Measurements from ENCODE around the gene SLC4A4.

SLC4A4 gene

DNA sequence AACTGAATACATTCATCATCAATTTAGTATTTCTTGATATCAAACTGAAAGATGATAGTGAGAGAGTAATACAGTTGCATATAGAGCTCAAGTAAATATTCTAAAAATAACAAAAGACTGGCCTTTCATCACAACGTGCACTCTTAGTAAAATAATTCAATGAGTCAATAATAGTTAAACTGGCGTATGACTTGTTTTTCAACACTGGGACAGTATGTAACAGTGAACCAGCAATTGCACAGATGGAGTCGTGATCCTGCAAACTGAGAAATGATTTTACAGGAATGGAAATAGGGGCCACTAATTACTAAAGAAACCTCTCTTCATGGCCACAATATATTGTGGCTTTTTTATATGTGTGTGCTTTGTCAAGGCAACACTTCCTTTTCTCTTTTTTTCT is 137.4 kb downstream of the SLC4A4 start:
- DNase-seq = no peak

DNA sequence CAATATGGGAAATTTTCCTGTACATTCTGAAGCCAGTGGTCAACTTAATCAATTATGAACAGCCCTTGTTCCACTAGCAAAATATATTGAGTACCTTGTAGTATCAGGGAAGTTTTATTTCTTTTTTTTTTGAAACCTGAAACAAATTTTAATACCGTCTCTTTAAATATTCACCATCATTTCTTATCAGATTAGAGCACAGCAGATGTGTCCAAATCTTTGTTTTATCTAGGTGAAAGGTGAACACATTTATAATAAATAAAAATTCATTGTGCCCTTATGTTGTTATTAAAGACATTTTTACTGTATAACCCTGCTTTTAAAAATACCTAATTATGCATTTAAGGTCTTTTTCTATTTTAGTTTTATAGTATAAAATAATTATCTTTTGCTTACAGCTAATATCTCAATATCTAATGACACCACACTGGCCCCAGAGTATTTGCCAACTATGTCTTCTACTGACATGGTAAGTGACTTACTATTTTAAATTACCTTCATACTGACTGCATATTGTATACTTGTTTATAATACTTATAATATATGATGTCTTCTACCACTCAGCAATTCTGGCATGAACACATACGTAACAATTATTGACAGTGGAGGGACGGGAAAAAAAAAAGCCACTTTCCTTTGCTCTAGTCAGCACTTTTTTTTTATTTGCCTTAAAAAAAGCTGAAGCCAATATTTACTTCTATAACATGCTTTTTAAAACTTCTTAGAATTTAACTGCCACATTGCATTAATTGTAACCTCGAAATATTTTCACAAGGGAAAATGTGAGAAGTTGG is 147.9 kb downstream of the SLC4A4 start:
- DNase-seq = no peak

DNA sequence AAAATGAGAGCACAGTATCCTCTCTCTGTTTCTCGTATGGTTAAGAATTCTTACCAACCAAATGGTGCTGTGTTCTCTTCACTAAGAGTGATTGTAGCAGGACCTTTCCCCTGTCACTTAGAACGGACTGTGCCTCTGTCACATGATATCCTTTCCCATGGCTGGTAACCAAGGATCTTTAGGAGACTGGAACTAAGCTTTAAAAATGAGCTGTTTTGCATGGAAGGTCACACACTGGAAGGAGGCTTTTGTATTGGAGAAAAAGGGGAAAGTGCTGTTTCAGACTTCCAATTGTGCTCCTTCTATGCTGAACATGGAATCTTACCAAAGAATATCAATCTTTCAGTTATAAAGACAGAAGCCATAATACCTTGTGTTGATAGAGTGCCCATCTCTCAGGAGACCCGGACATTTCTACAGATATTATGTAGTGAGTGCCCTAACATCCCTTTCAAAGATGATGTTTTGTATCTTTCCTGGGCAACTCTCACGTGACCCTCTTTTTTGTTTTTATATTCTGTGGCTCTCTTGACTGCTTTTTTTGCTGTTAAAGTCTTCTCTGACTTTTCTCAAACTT is 148.6 kb downstream of the SLC4A4 start:
- no peak for DNase-seq

DNA sequence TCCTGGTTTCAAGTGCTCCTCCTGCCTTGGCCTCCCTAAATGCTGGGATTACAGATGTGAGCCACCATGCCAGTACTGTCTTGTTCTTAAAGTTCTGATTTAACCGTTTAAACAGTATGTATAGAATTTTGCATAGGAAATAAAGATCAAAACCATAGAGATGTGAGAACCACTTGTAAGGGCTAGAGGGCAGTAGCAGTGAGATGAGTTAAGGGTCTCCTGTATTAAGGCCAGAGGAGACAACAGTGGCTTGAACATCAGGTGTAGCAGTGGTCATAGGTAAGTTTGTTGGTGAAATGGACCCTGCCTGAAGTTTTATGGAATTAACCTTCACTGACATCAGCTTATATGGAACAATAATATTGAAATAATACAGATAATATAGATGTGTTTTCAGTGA is 155.7 kb downstream of the SLC4A4 start:
- DNase-seq = no peak

DNA sequence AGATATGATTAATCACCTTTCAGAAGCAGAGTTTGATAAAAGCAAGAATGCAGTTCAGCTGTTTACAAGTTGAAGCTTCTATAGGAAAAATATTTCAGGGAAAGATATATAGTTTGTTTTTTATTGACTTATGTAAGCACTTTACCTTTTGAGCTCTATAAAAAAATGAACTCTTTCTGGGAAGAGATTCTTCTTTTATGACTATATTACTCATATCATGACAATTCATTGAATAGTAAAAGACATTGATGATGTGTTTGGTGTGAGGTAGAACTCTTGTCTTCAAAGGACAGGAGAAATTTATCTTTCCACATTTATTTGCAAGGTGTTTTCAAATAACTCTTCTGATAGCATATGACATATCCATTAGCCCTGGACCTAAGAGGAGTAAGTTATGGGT is 156.6 kb downstream of the SLC4A4 start:
- no peak for DNase-seq

DNA sequence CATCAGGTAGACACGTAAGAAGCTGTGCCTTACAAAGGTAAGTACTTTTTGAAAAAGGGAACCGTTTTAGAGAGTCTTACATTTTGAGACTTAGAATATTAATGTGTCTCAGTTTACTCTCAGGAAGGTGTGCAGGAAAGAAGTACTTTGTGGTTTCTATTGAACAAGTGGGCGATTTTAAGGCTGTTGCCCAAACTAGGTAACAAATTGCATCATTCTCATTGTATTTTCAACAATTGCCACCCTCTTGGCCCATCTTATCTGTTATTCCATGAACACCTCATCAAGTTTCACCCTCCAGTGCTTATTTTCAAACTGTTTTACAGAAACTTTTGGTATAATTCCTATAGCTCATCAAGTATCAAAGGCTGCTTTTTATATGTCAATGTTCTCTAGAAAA is 158.3 kb downstream of the SLC4A4 start:
- DNase-seq = no peak

DNA sequence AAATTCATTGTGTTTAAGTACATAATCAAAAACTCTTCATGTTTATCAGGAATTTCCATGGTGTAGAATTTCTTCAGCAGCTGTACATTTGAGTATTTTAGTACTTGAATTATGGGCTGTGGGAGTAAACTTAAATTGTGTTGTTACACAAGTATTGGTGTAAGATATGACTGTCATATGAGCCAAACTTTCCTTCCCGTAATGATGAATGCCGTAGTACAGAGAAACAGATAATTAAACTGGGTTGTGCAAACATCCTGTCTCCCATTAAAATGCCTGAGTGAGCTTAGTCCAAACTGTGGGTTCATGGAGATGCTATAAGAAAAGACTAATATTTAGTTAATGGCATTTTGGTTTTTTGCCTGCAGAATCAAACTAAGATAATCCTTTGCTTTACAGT is 159.2 kb downstream of the SLC4A4 start:
- DNase-seq = no peak

DNA sequence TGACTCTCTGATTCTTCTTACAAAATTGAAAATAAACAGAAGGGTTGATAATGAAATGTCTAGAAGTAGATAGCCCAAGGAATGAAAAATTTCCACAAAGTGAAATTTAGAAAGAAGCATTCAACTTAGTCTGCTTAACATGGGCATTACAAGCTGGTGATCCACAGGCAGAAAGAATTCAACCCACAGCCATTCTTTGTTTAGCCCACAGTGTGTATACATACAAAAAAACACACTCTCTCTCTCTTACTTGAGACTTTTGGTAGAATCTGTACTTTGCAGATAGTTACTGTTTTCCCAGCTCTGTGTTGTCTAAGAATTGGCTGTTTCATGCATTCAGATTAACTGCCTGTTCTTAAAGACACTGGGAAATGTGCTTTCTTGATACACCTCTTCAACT is 159.8 kb downstream of the SLC4A4 start:
- no peak for DNase-seq

DNA sequence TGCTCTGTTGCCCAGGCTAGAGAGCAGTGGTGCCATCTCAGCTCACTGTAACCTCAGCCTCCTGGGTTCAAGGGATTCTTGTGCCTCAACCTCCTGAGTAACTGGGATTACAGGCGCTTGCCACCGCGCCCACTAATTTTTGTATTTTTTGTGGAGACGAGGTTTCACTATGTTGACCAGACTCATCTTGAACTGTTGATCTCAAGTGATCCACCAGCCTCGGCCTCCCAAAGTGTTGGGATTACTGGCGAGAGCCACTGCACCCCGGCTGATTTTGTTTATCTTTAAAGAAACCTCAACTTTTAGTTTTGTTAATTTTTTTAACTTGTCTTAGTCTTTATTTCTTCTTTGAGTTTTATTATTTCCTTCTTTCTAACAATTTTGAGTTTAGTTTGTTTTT is 163.2 kb downstream of the SLC4A4 start:
- DNase-seq = no peak

DNA sequence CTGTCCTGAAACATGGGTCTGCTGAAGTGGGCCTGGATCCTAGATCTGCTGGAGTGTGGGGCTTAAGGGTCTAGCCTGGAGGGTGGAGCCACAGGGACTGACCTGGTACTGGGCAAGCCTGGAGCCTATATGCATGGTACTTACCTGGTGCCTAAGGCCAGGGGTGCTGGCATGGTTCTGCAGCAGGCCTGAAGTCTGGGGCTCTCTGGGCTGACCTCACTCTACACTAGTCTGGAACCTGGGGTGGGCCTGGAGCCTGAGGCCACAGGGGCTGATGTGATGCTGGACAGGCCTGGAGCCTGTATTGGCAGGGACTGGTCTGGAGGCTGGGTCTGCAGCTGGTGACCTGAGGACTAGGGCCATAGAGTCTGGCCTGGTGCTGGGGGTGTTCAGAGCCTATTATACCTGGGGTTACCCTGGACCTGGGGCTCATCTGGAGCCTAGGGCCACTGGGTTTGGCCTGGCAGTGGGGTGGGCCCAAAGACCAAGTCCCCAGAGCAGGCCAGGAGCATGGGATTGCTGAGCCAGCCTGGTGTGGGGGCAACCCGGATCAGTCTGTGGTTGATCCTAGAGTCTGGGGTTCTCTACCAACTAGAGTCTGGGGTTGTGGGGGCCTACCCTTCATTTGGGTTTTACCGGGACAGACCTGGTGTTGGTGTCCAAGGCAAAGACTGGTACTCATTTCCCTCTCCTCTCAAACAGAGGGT is 179.6 kb downstream of the SLC4A4 start:
- no peak for DNase-seq

DNA sequence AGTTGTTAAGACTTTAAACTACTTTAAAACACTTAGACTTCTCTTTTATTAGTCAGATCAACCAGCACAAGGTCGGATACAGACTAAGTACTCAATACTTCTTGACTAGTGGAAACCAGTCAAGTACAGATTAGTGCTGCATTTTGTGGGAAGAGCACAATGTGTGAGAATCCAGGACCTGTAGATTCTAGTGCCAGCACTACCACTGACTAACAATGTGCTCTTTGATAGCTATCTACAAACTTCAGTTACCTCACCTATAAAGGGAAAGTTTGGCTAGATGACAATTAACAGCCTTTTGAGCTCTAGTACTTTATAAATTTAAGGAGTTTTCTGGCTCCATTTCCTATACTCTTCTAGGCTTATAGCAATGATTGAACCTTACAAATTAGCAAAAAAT is 181.5 kb downstream of the SLC4A4 start:
- DNase-seq = no peak

DNA sequence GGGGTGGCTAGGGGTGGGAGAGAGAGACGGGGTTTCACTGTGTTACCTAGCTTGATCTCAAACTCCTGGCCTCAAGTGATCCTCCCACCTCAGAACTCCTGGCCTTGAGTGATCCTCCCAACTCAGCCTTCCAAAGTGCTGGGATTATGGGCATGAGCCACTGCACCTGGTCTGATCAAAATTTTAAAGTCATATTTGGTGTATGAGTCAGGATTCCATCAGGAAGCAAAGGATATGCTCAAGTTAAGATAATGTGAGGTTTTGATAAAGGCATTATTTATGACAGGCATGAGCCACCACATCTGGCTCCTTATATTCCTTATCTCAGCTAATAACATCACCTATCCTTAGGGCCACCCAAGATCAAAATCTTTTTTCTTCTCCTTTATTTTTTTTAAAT is 182.0 kb downstream of the SLC4A4 start:
- DNase-seq = no peak

DNA sequence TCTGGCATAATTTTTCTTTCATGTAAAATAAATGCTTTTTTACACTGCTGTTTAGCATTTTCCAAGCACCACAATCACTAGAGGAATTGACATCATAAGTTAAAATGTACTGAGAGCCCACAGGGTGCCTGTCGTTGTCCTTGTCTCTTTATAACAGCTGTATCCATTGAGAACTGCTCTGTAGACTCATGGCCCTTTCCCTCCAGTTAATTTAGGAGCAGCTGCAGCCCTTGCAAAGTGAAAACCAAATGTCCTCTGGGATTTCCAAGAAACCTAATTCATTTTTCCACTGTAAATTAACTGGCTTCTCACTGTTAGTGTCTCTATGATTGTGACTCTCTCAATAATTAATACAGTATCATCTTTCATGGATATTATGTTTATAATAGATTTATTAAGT is 185.9 kb downstream of the SLC4A4 start:
- no peak for DNase-seq

DNA sequence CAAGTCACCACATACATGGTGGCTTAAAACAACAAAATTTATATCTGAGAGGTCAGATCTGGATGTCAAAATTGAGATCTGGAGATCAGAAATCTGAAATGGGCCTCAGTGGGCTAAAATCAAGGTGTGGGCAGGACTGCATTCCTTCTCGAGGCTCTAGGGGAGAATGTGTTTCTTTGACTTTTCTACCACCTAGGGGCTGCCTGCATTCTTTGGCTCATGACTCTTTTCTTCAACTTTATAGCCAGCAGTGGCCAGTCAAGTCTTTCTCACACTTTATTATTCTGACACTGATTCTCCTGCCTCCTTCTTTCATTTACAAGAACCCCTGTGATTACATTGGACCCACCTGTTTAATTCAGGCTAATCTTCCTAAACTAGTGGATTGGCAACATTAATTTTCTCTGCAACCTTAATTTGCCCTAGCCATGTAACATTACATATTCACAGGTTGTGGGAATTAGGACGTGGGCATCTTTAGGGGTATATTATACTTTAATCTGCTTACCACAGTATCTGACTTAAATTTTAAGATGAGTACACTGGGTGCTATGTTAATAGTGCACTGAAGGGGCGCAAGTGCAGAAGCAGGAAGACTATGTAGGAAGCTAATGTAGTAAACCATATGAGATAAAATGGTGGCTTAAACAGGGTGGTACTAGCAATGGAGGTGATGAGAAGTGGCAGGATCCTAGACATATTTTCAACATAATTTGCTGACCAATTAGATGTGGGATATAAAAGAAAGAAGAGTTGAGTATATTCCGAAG is 188.0 kb downstream of the SLC4A4 start:
- no peak for DNase-seq

DNA sequence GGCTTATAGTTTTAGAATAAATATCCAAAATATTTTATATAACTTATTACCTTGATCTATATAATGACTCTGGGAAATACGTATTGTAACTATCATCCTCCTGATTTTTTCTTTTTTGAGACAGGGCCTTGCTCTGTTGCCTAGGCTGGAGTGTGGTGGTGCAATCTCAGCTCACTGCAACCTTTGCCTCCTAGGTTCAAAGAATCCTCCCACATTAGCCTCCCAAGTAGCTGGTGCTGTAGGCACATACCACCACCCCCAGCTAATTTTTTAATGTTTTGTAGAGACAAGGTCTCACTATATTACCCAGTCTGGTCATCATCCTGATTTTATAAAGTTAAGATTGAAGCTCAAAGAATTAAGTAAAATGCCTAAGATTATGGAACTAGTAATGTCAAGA is 193.6 kb downstream of the SLC4A4 start:
- DNase-seq = no peak

DNA sequence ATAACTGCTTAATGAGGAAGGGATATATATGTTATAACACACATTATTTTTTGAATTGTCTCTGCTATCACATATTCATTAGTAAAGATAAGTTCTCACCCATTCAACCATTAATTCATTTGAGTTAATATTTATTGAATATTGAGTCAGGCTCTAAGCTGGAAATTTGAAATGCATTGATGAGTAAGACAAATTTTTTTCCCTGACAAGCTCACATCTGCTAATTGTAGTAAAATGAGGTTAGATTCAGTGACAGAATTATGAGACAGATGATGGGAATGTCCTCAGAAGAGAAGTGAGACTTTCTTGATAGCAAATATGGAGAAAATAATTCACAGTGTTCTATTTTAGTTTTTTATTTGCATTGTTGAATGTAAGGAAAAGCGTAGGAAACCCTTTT is 194.3 kb downstream of the SLC4A4 start:
- no peak for DNase-seq

DNA sequence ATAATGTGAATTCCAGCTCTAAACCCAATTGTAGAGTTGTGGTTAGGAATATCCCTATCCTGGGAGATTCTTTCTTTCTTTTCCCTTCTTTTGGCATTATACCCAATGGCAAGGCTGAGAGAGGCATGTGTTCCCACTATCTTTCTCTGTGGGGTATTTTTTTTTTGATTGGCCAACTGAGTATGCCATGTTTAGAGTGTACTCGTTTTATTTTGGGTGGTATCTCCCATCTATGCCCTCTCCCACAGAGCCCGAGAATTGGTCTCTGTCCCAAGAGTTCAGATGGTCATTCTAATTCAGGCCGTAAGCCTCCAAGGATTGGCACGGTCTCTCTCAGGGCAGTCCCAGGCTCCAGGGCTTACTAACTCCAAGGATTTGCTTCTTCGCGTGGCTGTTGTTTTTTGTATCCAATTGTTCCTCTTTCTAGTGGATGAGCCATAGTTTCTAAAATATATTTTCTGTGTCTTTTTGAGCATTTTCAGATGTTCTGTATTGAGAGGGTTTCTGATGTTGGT is 198.8 kb downstream of the SLC4A4 start:
- no peak for DNase-seq

DNA sequence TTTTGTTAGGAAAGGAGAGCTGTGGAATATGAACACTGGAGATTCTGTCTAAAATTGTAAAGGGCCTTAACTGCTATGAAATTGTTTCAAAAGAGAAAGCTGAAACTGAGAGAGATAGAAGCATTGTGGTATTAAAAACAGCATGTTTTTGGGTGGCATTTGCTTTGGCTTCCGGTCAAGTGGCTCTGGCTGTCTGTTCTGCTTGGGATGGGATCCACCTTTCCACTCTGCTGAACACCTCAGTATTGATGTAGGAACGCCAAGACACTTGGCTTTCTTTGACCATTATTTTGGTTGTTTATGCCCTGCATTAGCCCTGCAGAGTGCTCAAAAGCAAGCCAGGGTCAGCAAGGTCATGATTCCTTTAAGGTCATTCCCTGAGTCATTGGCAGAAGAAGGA is 199.7 kb downstream of the SLC4A4 start:
- no peak for DNase-seq

DNA sequence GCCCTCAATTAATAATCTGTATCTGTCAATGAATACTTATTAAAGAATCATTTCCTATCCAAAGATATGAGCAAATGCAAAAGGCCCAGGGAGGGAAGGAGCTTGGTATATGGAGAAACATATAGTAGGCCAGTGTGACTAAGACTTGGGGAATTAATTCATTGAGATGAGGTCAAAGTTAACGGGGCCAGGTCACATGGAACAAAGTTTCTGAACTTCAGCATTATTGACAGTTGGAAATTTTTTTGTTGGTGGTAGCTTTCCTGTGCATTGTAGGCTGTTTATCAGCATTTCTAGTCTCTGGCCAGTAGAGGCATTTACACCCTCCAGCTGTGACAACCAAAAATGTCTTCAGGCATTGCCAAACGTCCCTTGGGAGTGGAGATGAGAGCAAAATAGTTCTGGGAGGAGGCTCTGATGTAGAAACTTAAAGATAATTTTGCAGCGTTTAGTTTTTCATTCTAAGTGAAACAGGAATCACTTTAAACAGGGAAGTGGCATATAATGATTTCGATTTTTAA is 202.0 kb downstream of the SLC4A4 start:
- DNase-seq = no peak

DNA sequence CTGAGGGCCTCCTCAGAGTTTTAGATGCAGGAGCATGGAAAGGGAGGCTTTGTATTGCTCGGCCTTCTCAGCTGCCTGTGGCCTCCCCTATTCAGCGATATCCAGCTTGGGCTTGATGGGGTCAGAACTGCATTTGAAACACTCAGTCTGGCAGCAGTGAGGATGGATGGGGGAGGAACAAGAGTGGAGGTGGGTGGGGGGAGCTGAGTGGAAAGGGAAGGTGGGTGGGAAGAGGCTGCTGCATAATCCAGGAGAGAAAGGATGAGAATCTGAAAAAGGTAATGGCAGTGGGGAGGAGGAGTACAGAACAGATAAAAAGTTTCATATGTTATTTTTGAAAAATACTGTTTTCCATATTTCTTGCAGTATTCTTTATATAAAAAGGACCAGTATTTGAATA is 202.7 kb downstream of the SLC4A4 start:
- DNase-seq = no peak

DNA sequence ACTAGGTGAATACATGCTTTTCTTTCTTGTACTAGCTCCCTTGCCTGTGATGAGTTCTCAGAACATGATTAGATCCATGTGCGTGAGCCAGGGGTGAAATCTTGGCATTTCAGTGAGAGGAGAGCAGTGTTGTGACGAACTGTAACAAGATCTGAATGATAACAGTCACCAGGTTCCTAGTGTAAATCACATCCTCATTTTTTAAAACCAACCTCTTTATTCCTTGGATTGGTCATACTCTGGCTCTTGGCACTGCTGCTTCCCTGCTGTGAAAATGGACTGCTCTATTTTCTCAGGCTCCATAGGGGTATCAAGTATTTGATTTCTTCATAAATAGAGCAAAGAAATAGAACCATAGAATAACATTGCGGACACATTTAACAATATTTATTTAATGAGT is 206.3 kb downstream of the SLC4A4 start:
- DNase-seq = no peak

DNA sequence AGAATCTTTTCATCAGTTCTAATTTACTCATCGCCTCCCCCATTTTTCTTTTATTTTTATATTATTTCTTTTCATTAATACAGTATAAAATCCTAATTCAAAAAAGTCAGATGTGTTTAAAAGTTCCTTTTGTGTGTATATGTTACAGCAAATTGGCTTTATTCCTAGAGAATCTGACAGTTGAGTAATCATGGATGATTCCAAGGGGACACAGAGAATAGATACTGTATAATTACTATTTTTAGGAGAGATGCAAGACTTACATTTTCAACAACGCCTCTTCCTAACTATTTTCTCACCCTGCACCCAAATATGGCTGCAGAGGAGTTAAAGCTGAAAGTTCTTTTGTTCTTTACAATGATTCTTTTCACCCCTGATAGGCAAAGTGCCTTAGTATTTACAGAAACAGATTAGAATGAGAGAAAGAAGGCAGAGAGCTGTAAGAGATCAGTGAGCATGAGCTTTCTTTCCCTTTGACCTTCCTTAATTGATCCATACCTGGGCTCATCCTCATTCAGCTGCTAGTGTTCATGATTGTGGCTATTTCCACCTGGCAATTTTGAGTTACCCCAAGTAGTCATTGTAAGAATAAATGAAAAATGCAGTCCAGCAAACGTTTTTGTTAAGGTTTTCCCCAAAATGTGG is 210.8 kb downstream of the SLC4A4 start:
- no peak for DNase-seq

Measured in activated CD4-positive, alpha-beta T cell treated with anti-CD3 and anti-CD28 coated beads, Interleukin-2, amount 50 U/mL, for 48 hours (primary cell).